Activated naive CD4-positive, alpha-beta T cell treated with anti-CD3 and anti-CD28 coated beads, Interleukin-2, amount 10 ng/mL, durations not matched to agents 7 days and 5 days (primary cell): Measurements from ENCODE around the gene FAM83G.
"Not testable (repeated sequence)": the region's sequence is repeated elsewhere in the genome, so short reads cannot be mapped to it uniquely, and the experiment has no call there.

Experiments
- CTCF ChIA-PET: fragments of 350-600 bp; sonication (Branson Sonifier 250); formaldehyde crosslinking; loops from one replicate; lab custom pipeline; 2021; ENCODE audit warnings: antibody characterized with exemption; lab: Charles Lee
- DNase-seq: peaks from one replicate; pipeline ENCODE4 v3.0.0-alpha.2; 2020
- H3K27ac Mint-ChIP-seq: one replicate; pipeline ENCODE4 v1.8.0; 2021; ENCODE audit warnings: mild to moderate bottlenecking, moderate library complexity, mixed read lengths
- H3K27me3 Mint-ChIP-seq: one replicate; pipeline ENCODE4 v1.8.0; 2021; ENCODE audit warnings: mild to moderate bottlenecking, mixed read lengths
- H3K36me3 Mint-ChIP-seq: one replicate; pipeline ENCODE4 v1.8.0; 2021; ENCODE audit warnings: mixed read lengths
- H3K4me1 Mint-ChIP-seq: one replicate; pipeline ENCODE4 v1.8.0; 2021; ENCODE audit warnings: mixed read lengths
- H3K4me3 Mint-ChIP-seq: one replicate; pipeline ENCODE4 v1.8.0; 2021; ENCODE audit warnings: mild to moderate bottlenecking, moderate library complexity, mixed read lengths
- H3K9me3 Mint-ChIP-seq: one replicate; pipeline ENCODE4 v1.8.0; 2021; ENCODE audit warnings: mixed read lengths

FAM83G gene

GRCh38 chr17:19004421-19005136 is at the start of gene FAM83G:
Gene FAM83G, minus strand, starts transcription at chr17:19004764. Its CDS starts 723 bp downstream, at chr17:19004041.
- Mint-ChIP-seq H3K27me3 (peaks cover 28% of the 10 kb centered on the region), H3K4me3 (peak within 1 kb of the TSS; percentile 90), H3K36me3 (no peaks in the 10 kb centered on the region), H3K27ac (peak within 1 kb of the TSS; percentile 80), H3K9me3 (no peaks in the 10 kb centered on the region), H3K4me1 (peaks cover 36% of the 10 kb centered on the region)
- CTCF ChIA-PET: interaction anchor here (1.2 kb wide), 1 partner anchor 146 kb away, joined by 3 read pairs; no protein-coding TSS in a partner anchor
- peak; percentile 84 for DNase-seq

GRCh38 chr17:19048826-19049225 is 44.3 kb upstream of the FAM83G start:
- H3K4me1 Mint-ChIP-seq, H3K4me3 Mint-ChIP-seq, CTCF ChIA-PET, H3K36me3 Mint-ChIP-seq, H3K9me3 Mint-ChIP-seq, H3K27ac Mint-ChIP-seq, H3K27me3 Mint-ChIP-seq, DNase-seq: not testable (repeated sequence)

GRCh38 chr17:19047510-19047909 is 42.9 kb upstream of the FAM83G start:
- H3K27ac Mint-ChIP-seq, H3K36me3 Mint-ChIP-seq, H3K9me3 Mint-ChIP-seq, H3K27me3 Mint-ChIP-seq, H3K4me3 Mint-ChIP-seq, H3K4me1 Mint-ChIP-seq, CTCF ChIA-PET, DNase-seq: not testable (repeated sequence)

GRCh38 chr17:19046782-19047375 is 42.3 kb upstream of the FAM83G start, which contains the start of gene GRAP:
Gene GRAP, minus strand, starts transcription at chr17:19046957. Its CDS starts 31 bp downstream, at chr17:19046926.
- DNase-seq, H3K36me3 Mint-ChIP-seq, H3K27ac Mint-ChIP-seq, H3K4me1 Mint-ChIP-seq, H3K27me3 Mint-ChIP-seq, H3K4me3 Mint-ChIP-seq, CTCF ChIA-PET, H3K9me3 Mint-ChIP-seq: not testable (repeated sequence)

- H3K4me1 Mint-ChIP-seq, H3K27ac Mint-ChIP-seq, H3K9me3 Mint-ChIP-seq, H3K36me3 Mint-ChIP-seq, CTCF ChIA-PET, H3K4me3 Mint-ChIP-seq, DNase-seq, H3K27me3 Mint-ChIP-seq: not testable (repeated sequence)
Observed at GRCh38 chr17:19044643-19045042, 40.1 kb upstream of the FAM83G start.

- H3K4me1 Mint-ChIP-seq, CTCF ChIA-PET, DNase-seq, H3K27me3 Mint-ChIP-seq, H3K36me3 Mint-ChIP-seq, H3K27ac Mint-ChIP-seq, H3K9me3 Mint-ChIP-seq, H3K4me3 Mint-ChIP-seq: not testable (repeated sequence)
Observed at GRCh38 chr17:19043032-19043431, 38.5 kb upstream of the FAM83G start.

- H3K36me3 Mint-ChIP-seq, H3K4me1 Mint-ChIP-seq, H3K27me3 Mint-ChIP-seq, DNase-seq, H3K9me3 Mint-ChIP-seq, CTCF ChIA-PET, H3K27ac Mint-ChIP-seq, H3K4me3 Mint-ChIP-seq: not testable (repeated sequence)
Observed at GRCh38 chr17:19042369-19042768, 37.8 kb upstream of the FAM83G start.

- H3K4me3 Mint-ChIP-seq, H3K9me3 Mint-ChIP-seq, DNase-seq, H3K36me3 Mint-ChIP-seq, H3K27me3 Mint-ChIP-seq, CTCF ChIA-PET, H3K27ac Mint-ChIP-seq, H3K4me1 Mint-ChIP-seq: not testable (repeated sequence)
Observed at GRCh38 chr17:19041871-19042270, 37.3 kb upstream of the FAM83G start.

- H3K36me3 Mint-ChIP-seq, H3K9me3 Mint-ChIP-seq, H3K27me3 Mint-ChIP-seq, CTCF ChIA-PET, H3K27ac Mint-ChIP-seq, DNase-seq, H3K4me1 Mint-ChIP-seq, H3K4me3 Mint-ChIP-seq: not testable (repeated sequence)
Observed at GRCh38 chr17:19040350-19040749, 35.8 kb upstream of the FAM83G start.

GRCh38 chr17:19038730-19039129 is 34.2 kb upstream of the FAM83G start:
- H3K4me1 Mint-ChIP-seq, H3K4me3 Mint-ChIP-seq, H3K27ac Mint-ChIP-seq, H3K36me3 Mint-ChIP-seq, DNase-seq, H3K9me3 Mint-ChIP-seq, CTCF ChIA-PET, H3K27me3 Mint-ChIP-seq: not testable (repeated sequence)

- H3K27ac Mint-ChIP-seq, H3K36me3 Mint-ChIP-seq, H3K4me3 Mint-ChIP-seq, DNase-seq, H3K4me1 Mint-ChIP-seq, CTCF ChIA-PET, H3K9me3 Mint-ChIP-seq, H3K27me3 Mint-ChIP-seq: not testable (repeated sequence)
Observed at GRCh38 chr17:19038007-19038406, 33.4 kb upstream of the FAM83G start.

- DNase-seq, H3K9me3 Mint-ChIP-seq, H3K36me3 Mint-ChIP-seq, H3K27ac Mint-ChIP-seq, H3K4me3 Mint-ChIP-seq, H3K4me1 Mint-ChIP-seq, H3K27me3 Mint-ChIP-seq, CTCF ChIA-PET: not testable (repeated sequence)
Observed at GRCh38 chr17:19037547-19037946, 33.0 kb upstream of the FAM83G start.

- not testable (repeated sequence) for H3K27ac Mint-ChIP-seq
Observed at GRCh38 chr17:19036186-19036585, 31.6 kb upstream of the FAM83G start.

GRCh38 chr17:19032377-19032988 is 27.9 kb upstream of the FAM83G start:
- H3K27me3 Mint-ChIP-seq, H3K9me3 Mint-ChIP-seq, H3K4me1 Mint-ChIP-seq, H3K27ac Mint-ChIP-seq, H3K4me3 Mint-ChIP-seq, DNase-seq, H3K36me3 Mint-ChIP-seq, CTCF ChIA-PET: not testable (repeated sequence)

More at GRCh38 chr17:19036186-19036585, 31.6 kb upstream of the FAM83G start:
- H3K4me3 Mint-ChIP-seq, H3K9me3 Mint-ChIP-seq, H3K36me3 Mint-ChIP-seq, DNase-seq, CTCF ChIA-PET, H3K4me1 Mint-ChIP-seq, H3K27me3 Mint-ChIP-seq: not testable (repeated sequence)

GRCh38 chr17:19031729-19032128 is 27.2 kb upstream of the FAM83G start:
- peak; percentile 61 for DNase-seq
- H3K27ac Mint-ChIP-seq, H3K27me3 Mint-ChIP-seq, H3K4me1 Mint-ChIP-seq, CTCF ChIA-PET, H3K36me3 Mint-ChIP-seq, H3K4me3 Mint-ChIP-seq, H3K9me3 Mint-ChIP-seq: not testable (repeated sequence)
